Loucy (cell line): ENCODE measurements around the gene UNC79.
A peak's percentile ranks its signal among the peaks of the same experiment; 100 is the strongest.

Experiments
- H2AFZ ChIP-seq: fragments of 200-600 bp; sonication (generic); 2 replicates; pipeline ENCODE4 v1.6.0; 2016; ENCODE audit warnings: antibody characterized with exemption, mild to moderate bottlenecking, low read length, moderate library complexity
- H3F3A ChIP-seq: fragments of 200-600 bp; 2 replicates; pipeline ENCODE4 v1.6.0; 2016; ENCODE audit warnings: antibody characterized with exemption, low read depth, mild to moderate bottlenecking
- H3K27me3 ChIP-seq: fragments of 200-600 bp; sonication (generic); 2 replicates; pipeline ENCODE4 v1.6.1; 2014; ENCODE audit warnings: low read length, mild to moderate bottlenecking; ENCODE audit not compliant: insufficient read depth, poor library complexity, severe bottlenecking
- H3K36me3 ChIP-seq: fragments of 200-600 bp; sonication (generic); 2 replicates; pipeline ENCODE4 v1.6.1; 2016; ENCODE audit warnings: low read length; ENCODE audit not compliant: insufficient read depth
- H3K4me1 ChIP-seq: fragments of 200-600 bp; sonication (generic); 2 replicates; pipeline ENCODE4 v1.5.1; 2014; ENCODE audit warnings: low read length, mild to moderate bottlenecking; ENCODE audit not compliant: insufficient read depth, poor library complexity, severe bottlenecking
- H3K4me2 ChIP-seq: fragments of 200-600 bp; sonication (generic); 2 replicates; pipeline ENCODE4 v1.6.0; 2014; ENCODE audit warnings: antibody characterized with exemption, low read length, low read depth, mild to moderate bottlenecking; ENCODE audit not compliant: poor library complexity, severe bottlenecking
- H3K4me3 ChIP-seq: fragments of 200-600 bp; sonication (generic); 2 replicates; pipeline ENCODE4 v1.5.1; 2014; ENCODE audit warnings: low read length, mild to moderate bottlenecking, mixed read lengths; ENCODE audit not compliant: poor library complexity, severe bottlenecking
- H3K79me2 ChIP-seq: fragments of 200-600 bp; sonication (generic); 2 replicates; pipeline ENCODE4 v1.6.1; 2014; ENCODE audit warnings: low read length; ENCODE audit not compliant: insufficient read depth
- H3K9ac ChIP-seq: fragments of 200-600 bp; sonication (generic); 2 replicates; pipeline ENCODE4 v1.6.0; 2014; ENCODE audit warnings: mild to moderate bottlenecking, low read depth, low read length, moderate library complexity; ENCODE audit not compliant: poor library complexity, severe bottlenecking
- H3K9me2 ChIP-seq: fragments of 200-600 bp; sonication (generic); replicated peaks from 2 replicates; pipeline ENCODE4 v1.6.1; 2016; ENCODE audit warnings: low read depth, low read length, mixed read lengths
- H3K9me3 ChIP-seq: fragments of 200-600 bp; sonication (generic); 2 replicates; pipeline ENCODE4 v1.6.1; 2014; ENCODE audit warnings: mild to moderate bottlenecking, antibody characterized with exemption, low read length, low read depth; ENCODE audit not compliant: insufficient read depth
- H4K20me1 ChIP-seq: fragments of 200-600 bp; sonication (generic); 2 replicates; pipeline ENCODE4 v1.6.0; 2014; ENCODE audit warnings: antibody characterized with exemption, low read length, mild to moderate bottlenecking; ENCODE audit not compliant: insufficient read depth, poor library complexity, severe bottlenecking
- EZH2phosphoT487 ChIP-seq: fragments of 200-600 bp; IDR thresholded peaks from 2 replicates; pipeline ENCODE4 v1.6.1; 2018; ENCODE audit warnings: antibody characterized with exemption, mild to moderate bottlenecking, moderate library complexity, borderline replicate concordance
- TF ChIP-seq, protein P1 (sequence below): fragments of 200-600 bp; sonication (generic); conservative IDR thresholded peaks from 2 replicates; pipeline ENCODE4 v1.5.1; 2014; ENCODE audit warnings: mild to moderate bottlenecking, antibody characterized with exemption, low read length

Gene UNC79

DNA sequence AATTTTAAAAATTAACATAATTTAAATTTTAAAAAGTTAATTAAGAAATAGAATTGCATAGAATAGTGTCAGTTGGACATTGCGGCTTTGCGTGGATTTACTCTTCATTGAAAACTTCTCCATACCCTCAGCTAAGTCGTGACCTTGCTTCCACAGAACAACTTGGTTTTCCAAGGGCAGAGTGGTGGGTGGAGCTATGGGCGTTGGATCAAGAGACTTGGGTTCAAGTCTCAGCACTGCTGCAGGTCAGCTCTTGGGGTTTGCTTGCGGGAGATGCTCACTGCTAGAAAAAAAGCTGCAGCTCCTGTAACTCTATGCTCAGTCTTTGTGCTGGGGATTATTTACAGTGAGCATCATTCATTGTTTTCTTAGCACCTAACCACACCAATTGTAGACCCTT, 223.9 kb downstream of the UNC79 start:
- H3K27me3 ChIP-seq = no peaks in the 10 kb centered on the region
- no peak overlapping the region for H2AFZ ChIP-seq
- no peaks in the 10 kb centered on the region for H3K79me2 ChIP-seq
- H3F3A ChIP-seq = no peaks in the 10 kb centered on the region
- no peak overlapping the region for H3K9ac ChIP-seq
- TF ChIP-seq, protein P1, sequence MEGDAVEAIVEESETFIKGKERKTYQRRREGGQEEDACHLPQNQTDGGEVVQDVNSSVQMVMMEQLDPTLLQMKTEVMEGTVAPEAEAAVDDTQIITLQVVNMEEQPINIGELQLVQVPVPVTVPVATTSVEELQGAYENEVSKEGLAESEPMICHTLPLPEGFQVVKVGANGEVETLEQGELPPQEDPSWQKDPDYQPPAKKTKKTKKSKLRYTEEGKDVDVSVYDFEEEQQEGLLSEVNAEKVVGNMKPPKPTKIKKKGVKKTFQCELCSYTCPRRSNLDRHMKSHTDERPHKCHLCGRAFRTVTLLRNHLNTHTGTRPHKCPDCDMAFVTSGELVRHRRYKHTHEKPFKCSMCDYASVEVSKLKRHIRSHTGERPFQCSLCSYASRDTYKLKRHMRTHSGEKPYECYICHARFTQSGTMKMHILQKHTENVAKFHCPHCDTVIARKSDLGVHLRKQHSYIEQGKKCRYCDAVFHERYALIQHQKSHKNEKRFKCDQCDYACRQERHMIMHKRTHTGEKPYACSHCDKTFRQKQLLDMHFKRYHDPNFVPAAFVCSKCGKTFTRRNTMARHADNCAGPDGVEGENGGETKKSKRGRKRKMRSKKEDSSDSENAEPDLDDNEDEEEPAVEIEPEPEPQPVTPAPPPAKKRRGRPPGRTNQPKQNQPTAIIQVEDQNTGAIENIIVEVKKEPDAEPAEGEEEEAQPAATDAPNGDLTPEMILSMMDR = no peak
- no peak for TF ChIP-seq EZH2phosphoT487
- no peak overlapping the region for H3K4me2 ChIP-seq
- H3K36me3 ChIP-seq = peaks cover 18% of the 10 kb centered on the region; the same call in 1 of the 2 replicates
- no peaks in the 10 kb centered on the region for H3K9me2 ChIP-seq
- H3K4me1 ChIP-seq = no peaks in the 10 kb centered on the region
- no peak overlapping the region for H3K4me3 ChIP-seq
- no peaks in the 10 kb centered on the region for H4K20me1 ChIP-seq
- H3K9me3 ChIP-seq = no peaks in the 10 kb centered on the region

DNA sequence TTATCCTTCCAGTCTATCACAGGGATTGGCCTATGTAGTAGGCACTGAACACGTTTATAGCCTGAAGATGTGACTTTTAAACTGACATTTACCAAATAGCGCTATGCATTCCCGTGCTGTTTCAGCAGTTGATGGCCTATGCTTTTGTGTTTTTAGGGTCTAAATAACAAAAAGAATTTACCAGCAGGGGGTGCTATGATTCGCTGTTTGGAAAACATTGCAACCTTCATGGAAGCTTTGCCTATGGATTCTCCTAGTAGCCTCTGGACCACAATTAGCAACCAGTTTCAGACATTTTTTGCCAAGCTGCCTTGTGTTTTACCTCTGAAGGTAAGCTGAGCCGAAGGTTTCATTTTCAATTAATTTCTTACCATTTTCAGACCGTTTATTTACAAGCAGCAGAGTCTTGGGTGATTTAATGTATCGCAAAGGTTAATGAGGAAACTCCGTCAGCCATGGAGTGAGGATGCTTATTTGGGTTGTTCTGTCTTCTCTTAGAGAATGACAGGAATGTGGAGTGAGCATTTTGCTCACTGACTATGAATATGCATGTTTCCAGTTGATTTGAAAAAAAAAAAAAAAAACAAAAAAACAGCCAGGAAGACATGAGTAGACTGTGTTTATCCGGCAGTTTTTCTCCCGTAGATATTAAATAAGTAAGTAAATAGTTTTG, 224.5 kb downstream of the UNC79 start:
- no peak overlapping the region for H3K4me2 ChIP-seq
- H3K9me3 ChIP-seq = no peaks in the 10 kb centered on the region

DNA sequence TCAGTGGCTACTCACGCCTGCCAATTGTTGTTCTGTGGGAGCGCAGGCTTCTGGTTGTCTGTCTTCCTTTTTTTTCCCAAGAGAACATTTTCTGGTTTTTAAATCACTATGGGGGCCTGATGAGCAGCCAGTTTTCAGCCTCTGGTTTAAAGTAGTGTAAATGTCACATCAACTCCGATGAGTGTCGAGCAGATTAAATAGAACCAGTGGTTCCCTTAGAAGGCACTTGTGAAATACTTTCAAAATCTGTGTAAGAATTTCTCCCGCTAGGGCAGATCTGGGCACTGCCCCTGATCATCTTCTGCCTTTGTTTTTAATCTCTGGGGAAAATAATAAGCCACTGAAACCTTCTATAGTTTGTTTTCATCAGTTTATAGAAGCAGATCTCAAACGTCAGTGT, 227.1 kb downstream of the UNC79 start:
- Histone ChIP-seq H3K9me2 (no peaks in the 10 kb centered on the region), H4K20me1 (no peaks in the 10 kb centered on the region), H3K4me2 (no peak overlapping the region), H3F3A (no peaks in the 10 kb centered on the region), H3K4me3 (no peak overlapping the region), H3K4me1 (no peaks in the 10 kb centered on the region), H3K9me3 (no peaks in the 10 kb centered on the region), H3K9ac (no peak overlapping the region), H3K36me3 (peaks cover 23% of the 10 kb centered on the region; the same call in 1 of the 2 replicates), H2AFZ (no peak overlapping the region), H3K79me2 (no peaks in the 10 kb centered on the region), H3K27me3 (no peaks in the 10 kb centered on the region)
- TF ChIP-seq, protein P1 = no peak
- TF ChIP-seq EZH2phosphoT487 = no peak

More for the DNA sequence above, 224.5 kb downstream of the UNC79 start:
- Histone ChIP-seq H4K20me1 (no peaks in the 10 kb centered on the region), H3F3A (no peaks in the 10 kb centered on the region), H3K79me2 (no peaks in the 10 kb centered on the region), H3K9me2 (no peaks in the 10 kb centered on the region), H3K36me3 (peaks cover 23% of the 10 kb centered on the region; the same call in 1 of the 2 replicates), H3K27me3 (no peaks in the 10 kb centered on the region), H3K9ac (no peak overlapping the region), H3K4me1 (no peaks in the 10 kb centered on the region), H2AFZ (no peak overlapping the region), H3K4me3 (no peak overlapping the region)
- TF ChIP-seq, protein P1 = peak; percentile 81
- TF ChIP-seq EZH2phosphoT487 = no peak
